HG02759 (cell line): ENCODE measurements around the gene CAPN13.

ENCODE experiments used
- ATAC-seq: cut with Tn5 transposase; IDR thresholded peaks from one replicate; pipeline ENCODE4 v1.9.1; 2021; ENCODE audit warnings: mild to moderate bottlenecking, moderate library complexity; ENCODE audit not compliant: unreplicated experiment

The CAPN13 gene

DNA sequence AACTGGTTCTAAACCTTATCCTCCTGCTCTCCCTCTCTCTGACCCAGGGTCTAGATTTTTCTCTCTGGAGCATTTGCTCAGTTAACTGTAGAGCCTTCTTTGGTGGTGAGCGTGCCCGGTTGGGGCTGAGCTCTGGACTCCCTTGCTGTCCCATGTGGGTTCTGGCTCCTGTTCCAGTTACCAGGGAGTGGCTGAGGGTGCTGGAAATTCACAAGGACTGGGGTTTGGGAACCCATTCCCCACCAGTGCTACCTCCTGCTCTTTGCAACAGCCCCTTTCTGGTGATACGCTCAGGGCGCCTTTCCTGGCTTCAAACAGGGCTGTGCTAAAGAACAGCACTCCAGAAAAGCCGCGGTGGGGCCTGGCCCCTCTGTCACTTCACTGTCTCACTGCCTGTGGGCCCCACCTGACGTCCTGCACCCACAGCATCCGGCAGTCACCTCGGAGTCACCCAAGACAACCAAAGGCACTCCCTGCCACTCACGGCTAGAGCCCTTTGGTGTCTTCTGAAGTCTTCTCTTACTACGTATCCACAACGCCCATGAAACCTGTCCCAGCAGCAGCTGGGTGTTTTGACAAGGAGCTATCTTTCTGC is 41.3 kb downstream of the CAPN13 start:
- no peak for ATAC-seq

DNA sequence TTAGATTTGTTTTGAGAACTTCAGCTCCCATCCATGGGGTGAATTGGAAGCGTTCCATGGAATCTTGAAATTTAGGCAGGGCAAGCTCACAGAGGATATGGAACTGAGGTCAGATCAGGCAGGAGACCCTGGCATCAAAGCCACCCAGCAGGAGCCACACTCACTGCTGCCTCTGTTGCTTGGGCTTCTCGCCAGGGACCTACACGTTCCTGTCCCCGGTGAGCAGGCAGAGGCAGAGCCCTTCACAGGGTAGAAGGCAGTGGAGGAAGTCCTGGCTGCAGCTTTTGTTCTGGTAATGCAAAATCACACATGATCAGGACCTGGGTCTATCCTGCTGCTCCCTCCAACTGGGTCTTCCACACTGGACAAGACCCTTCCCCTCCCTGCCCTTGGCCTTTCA is 42.1 kb downstream of the CAPN13 start:
- no peak for ATAC-seq

DNA sequence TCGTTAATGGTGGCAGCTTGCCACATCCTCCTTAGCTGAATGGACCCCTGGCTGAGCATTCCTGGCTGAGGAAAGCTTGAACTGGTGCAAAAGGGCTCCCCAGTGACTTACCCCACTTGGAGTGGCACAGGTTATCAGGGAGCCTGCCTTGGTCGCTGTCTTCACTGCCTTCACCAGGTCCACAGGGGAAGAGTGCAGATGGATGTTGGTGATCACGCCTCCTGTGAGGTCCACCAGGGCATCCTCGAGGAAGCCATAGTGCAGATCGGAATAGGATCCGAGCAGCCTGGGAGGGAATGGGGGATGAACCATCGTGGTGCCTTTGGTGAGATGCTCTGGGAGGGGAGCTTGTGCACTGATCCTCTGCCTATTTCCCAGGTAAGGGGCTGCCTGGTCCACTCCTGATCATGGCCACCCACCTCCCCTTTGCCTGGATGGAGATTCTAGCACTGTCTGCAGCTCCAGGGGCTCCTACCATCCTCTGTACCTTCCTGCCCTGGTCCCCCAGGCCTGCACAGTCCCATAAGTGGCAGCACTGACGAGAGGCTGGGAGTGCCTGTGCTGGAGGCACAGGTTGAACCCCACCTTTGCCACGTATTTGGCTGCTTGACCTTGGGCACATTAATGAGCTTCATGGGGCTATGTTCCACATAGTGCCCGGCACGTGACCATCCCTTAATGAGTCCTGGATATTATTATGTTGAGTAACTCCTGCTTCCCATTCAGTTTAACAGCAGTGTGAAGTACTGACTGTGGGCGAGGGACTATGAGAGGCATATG is 43.0 kb downstream of the CAPN13 start:
- ATAC-seq = no peak

DNA sequence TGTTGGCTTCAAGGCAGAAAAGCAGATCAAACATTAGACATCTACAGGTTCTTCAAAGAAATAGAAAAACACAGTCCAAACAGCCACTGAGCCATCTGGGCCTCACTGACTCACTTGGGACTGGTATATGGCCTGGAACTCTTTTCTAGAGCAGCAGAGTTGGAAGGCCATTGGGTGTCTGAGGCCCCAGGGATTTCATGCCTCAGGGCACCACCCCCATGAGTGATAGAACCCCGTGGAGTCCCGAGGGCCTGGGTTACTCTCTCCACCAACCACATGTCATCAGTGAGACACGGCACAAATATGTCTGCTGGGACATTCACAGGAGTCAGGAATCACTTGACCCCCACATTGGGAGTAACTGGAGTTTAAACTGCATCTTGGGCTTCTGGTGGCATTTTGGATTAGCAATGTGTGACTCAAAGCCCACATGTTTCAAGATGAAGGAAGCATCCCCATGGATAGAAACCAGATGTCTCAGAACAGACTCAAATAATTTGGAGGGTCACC is 44.0 kb downstream of the CAPN13 start:
- ATAC-seq = no peak

DNA sequence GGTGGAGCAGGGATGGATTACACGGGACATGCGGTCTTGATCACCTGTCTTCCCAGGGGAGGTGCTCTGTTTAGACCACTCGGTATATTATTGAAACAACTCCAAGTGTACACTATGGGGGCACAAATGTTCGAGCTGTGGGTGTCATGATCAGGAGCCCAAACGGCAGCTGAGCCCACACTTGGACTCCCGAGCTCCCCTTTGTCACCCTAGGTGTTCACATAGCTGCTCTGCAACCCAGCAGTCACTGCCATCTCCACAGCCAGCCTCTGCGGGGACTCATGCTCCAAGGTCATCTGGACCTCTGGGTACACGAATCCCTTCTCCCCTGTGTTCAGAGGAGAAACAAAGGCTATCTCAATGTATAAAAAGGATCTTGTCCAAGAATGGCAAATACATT is 46.0 kb downstream of the CAPN13 start:
- ATAC-seq = no peak

DNA sequence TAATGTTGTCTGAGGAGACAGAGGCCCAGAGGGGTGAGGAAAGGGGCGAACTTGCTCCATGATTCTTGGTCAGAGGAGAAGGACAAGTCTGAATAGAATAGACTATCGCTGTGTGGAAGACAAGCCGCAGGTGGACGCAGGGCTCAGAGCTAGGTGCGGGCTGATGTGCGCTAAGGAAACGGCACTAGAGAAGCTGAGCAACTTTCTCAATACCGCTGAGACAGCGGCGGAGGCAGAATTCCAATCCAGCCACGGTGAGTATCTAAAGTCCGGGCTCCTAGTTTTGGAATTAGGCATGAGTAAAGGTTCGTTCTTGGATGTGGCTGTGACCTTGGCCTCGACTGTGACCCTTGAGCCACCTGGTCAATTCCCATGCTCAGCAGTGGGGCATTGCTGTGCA is 47.8 kb downstream of the CAPN13 start:
- no peak for ATAC-seq

DNA sequence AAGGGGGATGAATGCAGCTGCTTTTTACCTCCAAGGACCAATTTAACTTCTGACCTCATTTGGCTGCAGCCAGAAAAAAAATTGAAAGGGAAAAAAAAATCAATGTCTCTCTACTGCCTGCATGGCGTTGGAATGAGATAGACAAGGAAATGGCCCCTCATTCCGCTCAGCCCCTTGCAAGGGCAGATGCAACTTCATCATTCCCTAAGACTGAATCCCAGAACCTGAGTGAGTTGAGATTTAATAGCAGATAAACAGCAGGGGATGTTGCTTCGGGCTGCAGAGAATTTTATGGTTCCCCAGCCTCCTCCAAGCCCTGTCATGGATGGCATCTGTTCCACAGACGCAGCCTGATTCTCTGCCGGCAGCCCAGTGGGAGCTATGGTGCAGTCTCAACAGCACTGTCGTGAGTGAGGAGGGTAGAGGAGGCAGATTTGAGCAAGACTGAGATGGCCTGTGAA is 49.0 kb downstream of the CAPN13 start:
- no peak for ATAC-seq

DNA sequence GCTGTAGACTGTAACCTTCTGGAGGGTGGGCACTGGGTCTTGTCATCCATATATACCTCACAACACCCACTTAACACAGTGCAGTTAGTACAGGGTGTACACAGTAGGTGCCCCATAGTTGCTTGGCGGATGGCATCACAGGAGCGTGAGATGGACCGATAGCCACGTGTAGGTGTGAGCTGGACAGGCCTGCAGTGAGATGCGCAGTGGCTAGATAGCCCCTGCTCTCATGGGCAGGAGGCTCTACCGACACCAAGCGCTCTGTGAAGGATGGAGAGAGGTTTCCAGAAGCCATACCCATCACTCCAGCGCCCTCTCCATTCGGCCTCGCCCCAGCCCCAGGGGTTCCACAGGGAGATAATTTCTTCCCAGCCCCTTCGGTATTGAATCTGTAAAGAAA is 49.5 kb downstream of the CAPN13 start:
- ATAC-seq = no peak

DNA sequence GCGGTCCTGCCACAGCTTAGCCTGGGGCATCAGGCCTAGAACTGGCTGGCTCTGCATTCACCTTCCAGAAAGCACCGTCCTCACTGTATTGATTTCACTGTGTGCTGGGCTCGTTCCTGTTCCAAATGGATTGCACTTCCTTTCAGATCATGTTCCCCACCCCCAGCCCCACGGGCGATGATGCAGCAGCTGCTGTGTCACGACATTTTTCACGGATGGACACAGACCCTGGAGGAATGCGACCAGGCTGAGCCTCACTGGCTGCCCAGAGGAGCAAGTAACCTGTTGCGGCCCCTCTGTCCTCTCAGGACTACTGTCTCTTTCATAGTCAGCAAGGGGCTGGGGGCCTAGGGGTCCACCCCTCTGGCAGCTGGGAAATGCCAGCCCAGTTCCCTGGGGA is 50.3 kb downstream of the CAPN13 start:
- no peak for ATAC-seq

DNA sequence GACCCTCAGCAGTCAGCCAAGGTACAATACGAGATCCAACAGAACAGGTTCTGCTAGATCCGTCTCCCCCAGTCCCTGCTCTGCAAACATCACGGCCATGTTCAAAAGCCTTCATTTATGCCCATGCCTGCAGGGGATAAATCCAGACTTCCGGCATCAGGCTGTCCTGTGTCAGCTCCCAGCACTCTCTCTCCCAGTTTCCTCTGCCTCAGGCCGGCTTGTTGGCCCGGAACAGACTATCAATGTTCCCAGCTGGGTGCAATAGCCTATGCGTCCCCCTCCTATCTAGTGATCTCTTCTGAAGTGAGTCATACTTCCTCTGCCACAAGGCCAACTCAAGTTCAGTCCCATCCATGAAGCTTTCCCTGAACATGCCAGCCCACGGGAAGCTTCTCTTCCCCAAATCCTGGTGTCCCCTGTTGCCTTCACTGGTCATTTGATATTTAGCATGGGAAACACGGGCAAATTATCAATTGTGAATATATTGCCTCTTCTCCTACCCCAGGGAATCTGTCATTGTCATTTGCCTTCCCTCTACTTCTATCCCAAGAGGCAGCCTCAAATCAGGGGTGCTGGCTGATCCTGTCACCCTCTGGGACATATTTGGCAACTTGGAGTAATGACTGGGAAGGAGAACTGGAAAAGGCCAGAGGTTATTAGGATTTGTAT is 51.1 kb downstream of the CAPN13 start:
- no peak for ATAC-seq

DNA sequence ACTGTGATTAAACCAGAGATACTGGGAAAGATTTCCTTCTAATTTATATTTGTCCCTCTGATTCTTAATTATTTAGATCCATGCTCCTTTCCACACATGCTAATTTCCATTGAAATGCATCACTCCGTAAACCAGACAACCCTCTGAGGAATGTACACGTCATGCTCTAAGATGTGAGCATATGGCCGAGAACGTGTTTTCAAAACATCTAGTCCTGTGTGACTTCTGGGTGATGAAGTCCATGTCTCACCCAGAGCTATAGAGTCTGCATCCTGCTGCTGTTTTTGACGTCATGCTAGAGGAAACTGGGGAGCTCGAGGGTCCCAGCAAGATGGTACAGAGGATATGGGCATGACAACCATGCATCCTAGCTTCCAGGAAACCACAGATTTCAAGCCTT is 53.6 kb downstream of the CAPN13 start:
- no peak for ATAC-seq

DNA sequence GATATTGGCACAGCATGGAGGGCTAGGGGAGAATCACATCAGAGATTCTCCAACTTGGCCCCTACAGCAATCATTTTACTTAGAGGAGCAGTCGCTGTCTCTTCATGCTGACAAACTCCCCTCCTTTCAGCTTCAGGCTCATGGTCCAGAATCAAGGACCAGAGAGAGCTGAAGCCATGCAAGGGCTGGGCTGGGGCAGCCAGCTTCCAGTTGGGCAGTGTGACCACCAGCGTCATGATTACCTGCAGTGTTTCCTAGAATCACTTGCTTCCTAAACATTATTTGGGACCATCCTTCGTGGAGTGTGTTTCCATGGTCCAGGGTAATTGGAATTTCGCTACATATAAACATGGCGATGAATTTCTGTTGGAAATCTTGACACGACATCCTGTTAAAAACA is 54.4 kb downstream of the CAPN13 start:
- ATAC-seq = no peak

DNA sequence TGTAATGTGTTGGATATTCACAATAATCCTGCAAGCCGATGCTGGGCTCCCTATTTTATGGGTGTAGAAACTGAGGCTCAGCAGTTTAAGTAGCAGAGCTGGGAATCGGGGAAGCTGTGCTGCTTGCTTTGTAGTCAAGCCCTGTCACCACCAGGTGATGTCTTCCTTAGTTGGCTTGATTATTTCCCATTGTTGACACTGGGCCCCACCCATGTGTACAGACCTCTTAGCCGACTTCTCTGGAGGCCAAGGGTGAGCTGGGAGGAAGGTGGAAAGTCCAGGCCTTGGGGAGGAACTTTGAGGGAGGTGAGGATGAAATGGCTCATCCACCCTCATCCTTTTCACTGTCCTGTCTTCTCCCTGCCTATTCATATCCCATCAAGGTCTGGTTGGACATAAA is 60.0 kb downstream of the CAPN13 start:
- ATAC-seq = no peak

DNA sequence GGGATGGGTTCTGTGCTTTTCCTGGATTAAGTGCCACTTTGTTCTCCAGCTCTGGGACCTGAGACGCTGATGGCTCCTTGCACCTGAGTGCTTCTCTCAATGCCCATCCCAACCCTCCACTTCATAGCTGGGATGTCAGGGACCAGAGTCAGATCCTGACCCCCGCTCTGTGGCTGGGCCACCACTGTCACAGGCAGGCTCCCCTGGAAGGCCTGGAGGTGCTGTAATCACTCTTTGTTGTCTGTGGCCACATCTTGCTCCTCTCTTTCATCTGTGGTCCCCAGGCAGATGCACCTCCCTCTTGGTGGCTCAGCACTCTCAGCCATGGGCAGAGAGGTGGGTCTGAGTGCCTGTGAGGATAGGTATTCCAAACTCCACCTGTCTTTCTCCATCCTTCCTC is 62.4 kb downstream of the CAPN13 start:
- no peak for ATAC-seq

DNA sequence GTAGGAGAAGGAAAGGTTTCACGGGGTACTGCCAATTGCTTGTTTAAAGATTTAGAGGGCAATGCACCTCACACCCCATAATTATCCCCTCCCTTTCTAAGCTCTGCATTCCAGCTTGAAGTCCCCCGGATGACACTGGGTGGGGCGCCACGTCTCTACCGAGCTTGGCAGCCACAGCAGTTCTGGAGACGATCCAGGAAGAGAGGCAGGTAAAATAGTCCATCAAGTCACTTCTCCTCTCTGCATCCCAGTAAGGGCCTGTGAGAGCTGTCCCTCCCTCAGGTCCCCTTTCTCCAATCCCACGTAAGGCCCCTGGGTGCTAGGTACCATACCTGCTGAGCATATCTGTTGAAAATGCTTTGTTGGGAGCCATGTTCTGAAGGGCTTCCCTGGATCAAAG is 65.7 kb downstream of the CAPN13 start:
- ATAC-seq = no peak

DNA sequence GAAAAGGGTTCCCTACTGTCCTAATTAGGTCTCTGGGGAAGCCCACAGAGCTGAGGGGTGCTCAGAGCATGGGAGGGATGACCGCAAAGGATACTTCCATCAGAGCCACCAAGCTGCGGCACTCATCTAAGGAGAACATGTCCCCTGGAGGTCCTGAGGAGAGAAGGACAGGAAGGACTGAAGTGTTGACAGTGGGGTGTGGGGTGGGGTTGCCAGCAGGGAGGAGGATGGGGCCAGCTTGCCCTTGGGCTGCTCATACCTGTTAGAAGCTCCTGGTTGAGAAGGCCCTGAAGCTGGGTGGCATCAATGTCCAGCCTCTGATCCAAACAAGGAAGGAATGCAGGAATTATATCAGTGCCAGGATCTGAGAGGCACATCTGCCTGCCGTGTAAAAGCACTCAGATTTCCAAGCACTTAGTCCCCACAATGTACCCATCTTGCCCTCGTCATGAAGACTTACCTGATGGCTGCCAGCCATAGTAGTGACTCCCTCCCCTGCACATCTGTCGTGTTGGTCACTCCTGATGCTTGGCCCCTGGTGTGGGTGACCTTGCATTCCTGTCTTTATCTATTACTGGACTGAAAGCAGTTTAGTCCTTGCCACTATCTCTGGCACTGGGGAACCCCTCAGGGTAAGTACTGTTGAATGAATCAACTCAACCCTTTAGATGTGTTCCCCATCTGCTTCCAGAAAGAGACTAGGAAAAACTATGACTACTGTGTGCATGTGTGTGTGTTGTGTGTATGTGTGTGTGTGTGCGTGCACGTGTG is 68.9 kb downstream of the CAPN13 start:
- no peak for ATAC-seq

DNA sequence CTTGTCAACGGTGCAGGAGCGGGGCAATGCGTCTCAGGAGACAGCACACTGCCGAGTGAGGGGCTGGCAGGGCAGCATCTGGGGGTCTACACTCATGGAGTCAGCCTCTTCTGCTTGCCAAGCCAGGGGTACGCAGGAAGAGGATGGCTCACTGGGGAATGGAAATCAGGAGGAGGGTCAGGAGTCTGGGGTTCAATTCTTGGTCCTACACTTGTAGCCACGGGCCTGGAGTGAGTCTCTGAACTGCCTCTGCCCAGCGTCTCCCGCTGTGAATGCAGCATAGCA is 70.0 kb downstream of the CAPN13 start:
- ATAC-seq = no peak

DNA sequence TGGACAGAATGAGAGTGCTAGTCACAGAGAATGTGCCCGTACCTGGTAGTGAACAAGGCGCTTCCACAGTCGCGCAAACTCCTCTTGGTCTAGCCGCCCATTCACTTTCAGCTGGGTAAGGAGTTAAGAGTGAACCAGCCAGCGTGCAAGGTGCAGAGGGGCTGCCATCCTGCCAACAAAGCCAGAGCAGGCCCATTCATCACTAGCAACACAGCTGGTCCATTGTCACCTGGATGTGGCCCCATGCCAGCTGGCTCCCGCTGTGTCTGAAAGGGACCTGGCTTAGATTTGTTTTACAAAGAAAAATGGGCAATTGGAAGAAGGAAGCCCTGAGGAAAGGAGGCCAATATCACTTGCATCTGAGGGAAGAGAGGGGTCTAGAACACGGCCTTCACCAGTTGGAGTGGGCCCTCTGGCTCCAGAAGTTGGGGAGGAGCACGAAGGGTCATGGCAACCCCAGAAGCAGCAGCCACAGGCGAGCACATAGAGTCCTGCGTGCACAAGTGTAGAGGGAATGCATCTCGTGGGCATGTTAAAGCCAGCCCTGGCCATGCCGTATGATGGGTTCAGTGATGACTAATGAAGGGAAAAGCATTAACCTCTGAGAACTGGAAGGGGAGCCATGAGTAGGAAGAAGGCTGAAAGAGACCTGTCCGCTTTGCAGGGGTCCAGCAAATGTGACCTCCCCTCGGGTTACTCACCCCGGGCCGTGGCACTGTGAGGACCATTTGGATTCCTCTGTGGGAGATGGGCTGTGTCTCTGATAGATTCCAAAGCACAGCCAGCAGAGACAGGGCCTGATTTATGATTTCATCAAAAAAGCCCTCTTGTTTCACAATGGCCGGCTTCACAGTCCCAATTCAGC is 70.6 kb downstream of the CAPN13 start:
- ATAC-seq = no peak

DNA sequence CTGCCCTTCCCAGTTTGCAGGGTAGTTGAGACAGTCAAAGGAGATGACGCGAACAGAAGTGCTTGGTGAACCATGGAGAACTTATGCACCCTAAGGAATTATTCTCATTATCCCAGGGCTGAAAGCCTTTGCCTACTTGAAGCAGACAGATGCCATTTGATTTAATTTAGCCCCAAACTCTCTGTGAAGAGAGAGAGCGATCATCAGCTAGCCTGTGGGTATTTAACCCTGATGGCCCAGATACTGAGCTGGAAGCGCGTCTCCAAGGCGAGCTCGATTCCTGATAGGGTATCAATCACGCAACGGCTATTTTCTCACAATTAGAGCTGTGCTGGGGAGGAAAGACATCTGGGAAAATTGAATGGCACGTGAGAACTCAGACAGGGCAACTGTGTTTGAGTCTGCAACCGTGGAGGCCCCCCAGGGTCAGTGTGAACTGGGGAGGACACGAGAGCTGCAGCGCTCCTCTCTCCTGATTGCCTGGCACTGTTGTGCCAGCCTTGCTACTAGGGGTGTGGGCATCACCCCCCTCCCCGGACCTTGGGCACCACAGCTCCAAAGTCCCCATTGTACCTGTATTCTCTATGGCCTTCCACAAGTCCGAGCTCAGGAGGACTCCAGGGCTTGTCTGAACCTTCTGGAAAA is 73.2 kb downstream of the CAPN13 start:
- ATAC-seq = no peak

DNA sequence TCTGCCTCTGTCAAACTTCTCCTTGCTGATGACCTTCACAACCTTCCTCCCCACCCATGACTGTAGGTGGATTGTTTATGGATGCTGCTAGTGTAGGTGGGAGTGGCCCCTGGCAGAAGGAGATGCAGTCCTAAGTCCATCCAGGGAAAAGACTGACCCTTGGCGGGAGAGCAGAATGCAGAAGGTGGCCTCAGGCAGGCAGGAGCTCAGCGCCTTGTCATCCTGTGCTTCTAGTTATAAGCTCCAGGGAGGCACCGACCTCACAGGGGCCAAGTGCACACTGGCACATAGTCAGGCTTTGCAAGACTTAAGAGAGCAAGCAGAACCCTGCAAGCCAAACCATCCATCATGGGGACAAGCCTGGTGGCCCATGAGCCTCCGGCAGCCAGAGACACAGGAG is 74.4 kb downstream of the CAPN13 start:
- ATAC-seq = no peak
